GM12878 (cell line): ENCODE measurements around the gene P3H2. TPM values are rescaled to one million over a fixed set of nuclear protein-coding genes. Genes with fewer than 3 reads are reported as not detected.

Experiments
- ATAC-seq: fragments of 200-7000 bp; cut with Tn5 transposase; 3 replicates; pipeline ENCODE4 v1.9.1; 2020; ENCODE audit warnings: mild to moderate bottlenecking, moderate library complexity
- BruUV-seq: library from RNA; stranded (reverse); fragments of 400-500 nt; replicated peaks from 2 replicates; lab custom pipeline; 2021; lab: Mats Ljungman, UMichigan
- CTCF ChIA-PET: fragments of 300-600 bp; sonication (Branson Sonifier 250); formaldehyde crosslinking; extraction: SDS; loops from one replicate; lab custom pipeline; 2021; ENCODE audit warnings: inconsistent platforms; lab: Yijun Ruan, JAX
- POLR2A ChIA-PET: fragments of 350-600 bp; formaldehyde crosslinking; extraction: SDS; loops from one replicate; lab custom pipeline; 2021; ENCODE audit warnings: inconsistent platforms; lab: Charles Lee
- RAD21 ChIA-PET: fragments of 300-600 bp; sonication (Branson Sonifier 250); formaldehyde crosslinking; loops from one replicate; lab custom pipeline; 2023; ENCODE audit warnings: antibody characterized with exemption; ENCODE audit not compliant: unreplicated experiment; lab: Charles Lee
- SMC1A ChIA-PET: fragments of 300-600 bp; sonication (Branson Sonifier 250); formaldehyde crosslinking; loops from one replicate; lab custom pipeline; 2023; ENCODE audit not compliant: unreplicated experiment, uncharacterized antibody; lab: Charles Lee
- DNase-seq: peaks from one replicate; pipeline ENCODE4 v3.0.0-alpha.2; 2011; ENCODE audit warnings: low read depth, low spot score
- FAIRE-seq: peaks from 3 replicates; lab custom pipeline; 2011; peaks lifted over from hg19 to GRCh38; lab: Jason Lieb, UNC
- H2AFZ ChIP-seq: 2 replicates; pipeline ENCODE4 v1.6.0; 2011; ENCODE audit warnings: low read depth, low read length, control low read depth; ENCODE audit not compliant: control insufficient read depth
- H3K27ac ChIP-seq: 2 replicates; pipeline ENCODE4 v1.5.1; 2011; ENCODE audit warnings: control low read depth; ENCODE audit not compliant: control insufficient read depth, insufficient read depth
- H3K27me3 ChIP-seq, 2 experiments: replicated peaks in 1 of 2; 2 replicates each; pipeline versions ENCODE4 v1.6.0 to v1.6.1; 2011; ENCODE audit warnings: low read length in 1 of 2; ENCODE audit not compliant: control insufficient read depth in 2 of 2, insufficient read depth in 2 of 2
- H3K36me3 ChIP-seq, 2 experiments: 2 replicates each; pipeline ENCODE4 v1.5.1; 2011; ENCODE audit warnings: low read length in 1 of 2; ENCODE audit not compliant: control insufficient read depth in 2 of 2, insufficient read depth in 2 of 2
- H3K4me1 ChIP-seq: 2 replicates; pipeline ENCODE4 v1.6.1; 2011; ENCODE audit warnings: mild to moderate bottlenecking, low read length, moderate library complexity, mixed read lengths; ENCODE audit not compliant: control insufficient read depth, insufficient read depth
- H3K4me2 ChIP-seq: 2 replicates; pipeline ENCODE4 v1.6.0; 2011; ENCODE audit warnings: control low read depth; ENCODE audit not compliant: control insufficient read depth, insufficient read depth
- H3K4me3 ChIP-seq: fragments of 200-600 bp; sonication (generic); 2 replicates; pipeline ENCODE4 v1.5.1; 2016
- H3K79me2 ChIP-seq: 2 replicates; pipeline ENCODE4 v1.6.0; 2011; ENCODE audit warnings: low read length; ENCODE audit not compliant: control insufficient read depth, insufficient read depth
- H3K9ac ChIP-seq: 2 replicates; pipeline ENCODE4 v1.8.0; 2011; ENCODE audit warnings: low read length, control low read depth, mixed read lengths; ENCODE audit not compliant: control insufficient read depth, insufficient read depth
- H3K9me3 ChIP-seq: replicated peaks from 3 replicates; pipeline ENCODE4 v1.5.1; 2011; ENCODE audit warnings: mild to moderate bottlenecking, low read length; ENCODE audit not compliant: control insufficient read depth, insufficient read depth
- H4K20me1 ChIP-seq: 2 replicates; pipeline ENCODE4 v1.6.0; 2011; ENCODE audit not compliant: control insufficient read depth, insufficient read depth
- CHD1 ChIP-seq: IDR thresholded peaks from 2 replicates; pipeline ENCODE4 v1.6.1; 2012; ENCODE audit warnings: low read depth, low read length, improper control_type of control experiment
- CHD4 ChIP-seq: fragments of 200-600 bp; sonication (generic); IDR thresholded peaks from 2 replicates; pipeline ENCODE4 v1.6.1; 2016; ENCODE audit warnings: mild to moderate bottlenecking
- EED ChIP-seq: sonication (generic); IDR thresholded peaks from 2 replicates; pipeline ENCODE4 v1.6.1; 2016; ENCODE audit warnings: antibody characterized with exemption, low read depth
- EP300 ChIP-seq, 2 experiments: fragments of 150-350 bp in 1 of 2; IDR thresholded peaks; 2 replicates each; pipeline ENCODE4 v1.6.1; 2011 to 2012; ENCODE audit warnings: low read depth in 2 of 2, low read length in 2 of 2, borderline replicate concordance in 1 of 2, improper control_type of control experiment in 1 of 2, inconsistent platforms in 1 of 2; ENCODE audit not compliant: control insufficient read depth in 1 of 2
- IKZF1 ChIP-seq: fragments of 450-650 bp; conservative IDR thresholded peaks from 2 replicates; pipeline ENCODE4 v1.6.1; 2017; ENCODE audit warnings: antibody characterized with exemption, mild to moderate bottlenecking
- IKZF2 ChIP-seq, 2 experiments: fragments of 450-650 bp; IDR thresholded peaks; 2 replicates each; pipeline ENCODE4 v1.6.1; 2017; ENCODE audit warnings: mild to moderate bottlenecking in 2 of 2, moderate library complexity in 2 of 2
- IRF4 ChIP-seq: IDR thresholded peaks from 2 replicates; pipeline ENCODE4 v1.6.1; 2011; ENCODE audit warnings: low read depth, low read length
- JUNB ChIP-seq: IDR thresholded peaks from 2 replicates; pipeline ENCODE4 v1.6.1; 2016; ENCODE audit warnings: antibody characterized with exemption, mild to moderate bottlenecking
- MEF2A ChIP-seq: IDR thresholded peaks from 2 replicates; pipeline ENCODE4 v1.6.1; 2011; ENCODE audit warnings: low read depth, mild to moderate bottlenecking, low read length, moderate library complexity; ENCODE audit not compliant: insufficient read depth
- MEF2B ChIP-seq: fragments of 450-650 bp; IDR thresholded peaks from 2 replicates; pipeline ENCODE4 v1.6.1; 2018; ENCODE audit warnings: mild to moderate bottlenecking, moderate library complexity; ENCODE audit not compliant: partially characterized antibody, poor library complexity, severe bottlenecking
- MTA2 ChIP-seq: fragments of 450-650 bp; IDR thresholded peaks from 2 replicates; pipeline ENCODE4 v1.6.1; 2016; ENCODE audit warnings: low read depth, mild to moderate bottlenecking, moderate library complexity
- NFYB ChIP-seq: IDR thresholded peaks from 2 replicates; pipeline ENCODE4 v1.6.1; 2011; ENCODE audit warnings: low read depth, mild to moderate bottlenecking, low read length, improper control_type of control experiment, moderate library complexity; ENCODE audit not compliant: insufficient read depth
- POLR2AphosphoS5 ChIP-seq: IDR thresholded peaks from 2 replicates; pipeline ENCODE4 v1.6.1; 2011; ENCODE audit warnings: mild to moderate bottlenecking, low read length, inconsistent platforms
- RUNX3 ChIP-seq: IDR thresholded peaks from 2 replicates; pipeline ENCODE4 v1.6.1; 2012; ENCODE audit warnings: low read length, inconsistent platforms
- SMC3 ChIP-seq: IDR thresholded peaks from 2 replicates; pipeline ENCODE4 v1.6.1; 2011; ENCODE audit warnings: low read length, improper control_type of control experiment, borderline replicate concordance
- TBL1XR1 ChIP-seq: IDR thresholded peaks from 2 replicates; pipeline ENCODE4 v1.6.1; 2012; ENCODE audit warnings: low read depth, low read length, improper control_type of control experiment
- TCF7 ChIP-seq: IDR thresholded peaks from 2 replicates; pipeline ENCODE4 v1.6.1; 2014; ENCODE audit warnings: antibody characterized with exemption, borderline replicate concordance
- WGBS: methylation state at CpG from one replicate; pipeline ENCODE4 v1.1.6; 2016; ENCODE audit warnings: low lambda C conversion rate; ENCODE audit not compliant: insufficient replicate concordance, insufficient coverage; ENCODE audit errors: missing lambda C conversion rate; 5-methylcytosine and 5-hydroxymethylcytosine counted together
- in situ Hi-C: fragments of 300-500 bp; cut with MboI; formaldehyde crosslinking; loops from 9 replicates; pipeline ENCODE4 v1.14.3; 2018; ENCODE audit warnings: mixed read lengths
- intact Hi-C: fragments of 100-400 bp; cut with micrococcal nuclease; formaldehyde crosslinking; loops from one replicate; pipeline ENCODE4 v1.14.2; 2022; ENCODE audit not compliant: unreplicated experiment
- polyA plus RNA-seq, 11 experiments: library from polyadenylated mRNA; depleted of rRNA in 4 of 11; unstranded in 6 of 11; stranded (reverse) in 5 of 11; fragments of >200 nt; fragmentation: Nextera tagmentation in 4 of 11; fragmentation: Illumina TruSeq in 1 of 11; extraction: Ambion mirVana in 4 of 11; extraction: Trizol in 1 of 11; gene quantifications; 1 replicate in 1 of 11; 2 replicates in 10 of 11; pipeline versions ENCODE4 v1.2.1 to v1.2.3, GENCODE V29; 2011 to 2016; ENCODE audit warnings: inconsistent platforms in 2 of 11, missing spikeins in 2 of 11, low read depth in 1 of 11
- total RNA-seq, 4 experiments: library from RNA; depleted of rRNA in 3 of 4; stranded (reverse); fragments of >200 nt in 3 of 4; fragmentation: Illumina TruSeq in 1 of 4; extraction: Trizol in 1 of 4; gene quantifications; 2 replicates each; pipeline versions ENCODE4 v1.2.1 to v1.2.3, GENCODE V29; 2013 to 2021
- TF ChIP-seq, protein P1 (sequence below): IDR thresholded peaks from 2 replicates; pipeline ENCODE4 v1.6.1; 2012; ENCODE audit warnings: low read length, inconsistent platforms
- TF ChIP-seq, protein P2 (sequence below): fragments of 450-650 bp; IDR thresholded peaks from 2 replicates; pipeline ENCODE4 v1.6.1; 2017; ENCODE audit warnings: mild to moderate bottlenecking
- TF ChIP-seq, protein P3 (sequence below): fragments of 450-650 bp; IDR thresholded peaks from 2 replicates; pipeline ENCODE4 v1.6.1; 2017; ENCODE audit warnings: mild to moderate bottlenecking, low read depth, inconsistent platforms; ENCODE audit not compliant: poor library complexity, severe bottlenecking

Gene P3H2
- total and polyA plus RNA-seq, 10 of the 15 experiments (the other 5 are each of a cell fraction or from before 2014, with no cell fraction given), result 27.0 to 97.6 (median 83.2) TPM

DNA sequence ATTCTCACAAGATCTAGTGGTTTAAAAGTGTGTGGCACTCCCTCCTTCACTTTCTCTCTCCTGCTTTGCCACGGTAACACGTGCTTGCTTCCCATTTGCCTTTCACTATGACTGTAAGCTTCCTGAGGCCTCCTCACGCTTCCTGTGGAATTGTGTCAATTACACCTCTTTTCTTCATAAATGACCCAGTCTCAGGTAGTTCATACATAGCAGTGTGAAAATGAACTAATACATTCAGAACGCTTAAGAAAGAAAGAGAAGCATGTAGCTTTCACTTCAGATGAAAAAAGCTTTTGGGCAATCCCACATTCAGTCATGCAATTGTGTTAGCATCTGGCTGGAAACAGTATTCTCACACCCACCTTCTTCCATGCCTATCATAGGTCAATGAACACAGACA is 24.4 kb downstream of the P3H2 start:
- Histone ChIP-seq H3K9me3 (no peaks in the 10 kb centered on the region), H3K27me3 (no peaks in the 10 kb centered on the region), H3K4me3 (no peak overlapping the region), H3K36me3 (no peaks in the 10 kb centered on the region), H3K4me1 (no peaks in the 10 kb centered on the region), H4K20me1 (no peaks in the 10 kb centered on the region), H2AFZ (no peak overlapping the region), H3K27ac (peak overlapping the region; percentile 39), H3K9ac (no peak overlapping the region), H3K4me2 (no peak overlapping the region), H3K79me2 (peaks cover 5% of the 10 kb centered on the region)
- RAD21 ChIA-PET, result interaction anchor here (0.7 to 3.0 kb wide), 7 partner anchors 11 to 114 kb away, joined by 3 to 8 read pairs (median 4); partner anchors contain the start of gene P3H2
- in situ Hi-C loops, result no loop called here
- ATAC-seq (peak; percentile 62), DNase-seq (no peak), FAIRE-seq (no peak)
- SMC1A ChIA-PET, result interaction anchor here (0.6 to 1.5 kb wide), 8 partner anchors 12 to 1027 kb away, joined by 3 to 6 read pairs (median 4); no protein-coding TSS in a partner anchor
- WGBS, result 7% methylated on average over 4 of the region's 4 CpGs
- POLR2A ChIA-PET, result interaction anchor here (1.2 to 1.5 kb wide), 2 partner anchors 10 to 16 kb away, joined by 4 to 9 read pairs; no protein-coding TSS in a partner anchor
- BruUV-seq, result no TSS peak
- intact Hi-C loops, result loop anchor here (5.0 kb wide), 2 partner anchors 101 to 129 kb away; no protein-coding TSS in a partner anchor
- CTCF ChIA-PET, result interaction anchor here (0.8 to 1.1 kb wide), 2 partner anchors 28 to 215 kb away, joined by 3 read pairs; no protein-coding TSS in a partner anchor
- TF ChIP-seq SMC3 (no peak), IRF4 (peak; percentile 77; the same call in 1 of the 2 replicates), EP300 (IDR thresholded peaks at IDR 0.05; ENCODE audit: borderline replicate concordance in 1 of 2, control insufficient read depth in 1 of 2, low read depth in 2 of 2, low read length in 2 of 2) (0 out of 4 replicates have a peak, but pooled peaks of 1 of the 2 experiments have one; percentile 29), RUNX3 (peak; percentile 85), TBL1XR1 (no peak), TCF7 (no peak; the same call in 1 of the 2 replicates), IKZF2 (IDR thresholded peaks at IDR 0.05) (peak; percentile 88 to 92), POLR2AphosphoS5 (no peak), MEF2B (no peak), EED (peak; percentile 100), CHD1 (no peak), JUNB (peak; percentile 91), MTA2 (no peak), MEF2A (0 out of 2 replicates have a peak, but pooled peaks have one; percentile 27), CHD4 (no peak), IKZF1 (peak; percentile 83), NFYB (no peak)
- TF ChIP-seq, protein P1, sequence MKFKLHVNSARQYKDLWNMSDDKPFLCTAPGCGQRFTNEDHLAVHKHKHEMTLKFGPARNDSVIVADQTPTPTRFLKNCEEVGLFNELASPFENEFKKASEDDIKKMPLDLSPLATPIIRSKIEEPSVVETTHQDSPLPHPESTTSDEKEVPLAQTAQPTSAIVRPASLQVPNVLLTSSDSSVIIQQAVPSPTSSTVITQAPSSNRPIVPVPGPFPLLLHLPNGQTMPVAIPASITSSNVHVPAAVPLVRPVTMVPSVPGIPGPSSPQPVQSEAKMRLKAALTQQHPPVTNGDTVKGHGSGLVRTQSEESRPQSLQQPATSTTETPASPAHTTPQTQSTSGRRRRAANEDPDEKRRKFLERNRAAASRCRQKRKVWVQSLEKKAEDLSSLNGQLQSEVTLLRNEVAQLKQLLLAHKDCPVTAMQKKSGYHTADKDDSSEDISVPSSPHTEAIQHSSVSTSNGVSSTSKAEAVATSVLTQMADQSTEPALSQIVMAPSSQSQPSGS, result peak; percentile 75; the same call in 1 of the 2 replicates
- TF ChIP-seq, protein P2, sequence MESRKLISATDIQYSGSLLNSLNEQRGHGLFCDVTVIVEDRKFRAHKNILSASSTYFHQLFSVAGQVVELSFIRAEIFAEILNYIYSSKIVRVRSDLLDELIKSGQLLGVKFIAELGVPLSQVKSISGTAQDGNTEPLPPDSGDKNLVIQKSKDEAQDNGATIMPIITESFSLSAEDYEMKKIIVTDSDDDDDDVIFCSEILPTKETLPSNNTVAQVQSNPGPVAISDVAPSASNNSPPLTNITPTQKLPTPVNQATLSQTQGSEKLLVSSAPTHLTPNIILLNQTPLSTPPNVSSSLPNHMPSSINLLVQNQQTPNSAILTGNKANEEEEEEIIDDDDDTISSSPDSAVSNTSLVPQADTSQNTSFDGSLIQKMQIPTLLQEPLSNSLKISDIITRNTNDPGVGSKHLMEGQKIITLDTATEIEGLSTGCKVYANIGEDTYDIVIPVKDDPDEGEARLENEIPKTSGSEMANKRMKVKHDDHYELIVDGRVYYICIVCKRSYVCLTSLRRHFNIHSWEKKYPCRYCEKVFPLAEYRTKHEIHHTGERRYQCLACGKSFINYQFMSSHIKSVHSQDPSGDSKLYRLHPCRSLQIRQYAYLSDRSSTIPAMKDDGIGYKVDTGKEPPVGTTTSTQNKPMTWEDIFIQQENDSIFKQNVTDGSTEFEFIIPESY, result no peak
- TF ChIP-seq, protein P3, sequence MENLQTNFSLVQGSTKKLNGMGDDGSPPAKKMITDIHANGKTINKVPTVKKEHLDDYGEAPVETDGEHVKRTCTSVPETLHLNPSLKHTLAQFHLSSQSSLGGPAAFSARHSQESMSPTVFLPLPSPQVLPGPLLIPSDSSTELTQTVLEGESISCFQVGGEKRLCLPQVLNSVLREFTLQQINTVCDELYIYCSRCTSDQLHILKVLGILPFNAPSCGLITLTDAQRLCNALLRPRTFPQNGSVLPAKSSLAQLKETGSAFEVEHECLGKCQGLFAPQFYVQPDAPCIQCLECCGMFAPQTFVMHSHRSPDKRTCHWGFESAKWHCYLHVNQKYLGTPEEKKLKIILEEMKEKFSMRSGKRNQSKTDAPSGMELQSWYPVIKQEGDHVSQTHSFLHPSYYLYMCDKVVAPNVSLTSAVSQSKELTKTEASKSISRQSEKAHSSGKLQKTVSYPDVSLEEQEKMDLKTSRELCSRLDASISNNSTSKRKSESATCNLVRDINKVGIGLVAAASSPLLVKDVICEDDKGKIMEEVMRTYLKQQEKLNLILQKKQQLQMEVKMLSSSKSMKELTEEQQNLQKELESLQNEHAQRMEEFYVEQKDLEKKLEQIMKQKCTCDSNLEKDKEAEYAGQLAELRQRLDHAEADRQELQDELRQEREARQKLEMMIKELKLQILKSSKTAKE, result no peak
